HG03108 (cell line): ENCODE measurements around the gene YAP1.
A peak's percentile ranks its signal among the peaks of the same experiment; 100 is the strongest.

Source experiments
- ATAC-seq: cut with Tn5 transposase; IDR thresholded peaks from one replicate; pipeline ENCODE4 v1.9.1; 2021; ENCODE audit warnings: moderate library complexity; ENCODE audit not compliant: unreplicated experiment

Gene YAP1

GRCh38 chr11:102269927-102270326 lies 159.7 kb downstream of the YAP1 start:
- ATAC-seq, result no peak

- no peak for ATAC-seq
Observed at GRCh38 chr11:102272047-102272824, 162.0 kb downstream of the YAP1 start.

GRCh38 chr11:102274628-102275027 lies 164.4 kb downstream of the YAP1 start:
- no peak for ATAC-seq

GRCh38 chr11:102276362-102276761 lies 166.1 kb downstream of the YAP1 start:
- no peak for ATAC-seq

- no peak for ATAC-seq
Observed at GRCh38 chr11:102276783-102277182, 166.5 kb downstream of the YAP1 start.

- ATAC-seq, result peak; percentile 95
Observed at GRCh38 chr11:102279641-102280170, 169.5 kb downstream of the YAP1 start.

GRCh38 chr11:102280245-102280833 lies 170.1 kb downstream of the YAP1 start:
- ATAC-seq, result no peak
